ENCODE data around the gene PKIG. TPM values are rescaled to one million over a fixed set of nuclear protein-coding genes. Genes with fewer than 3 reads are reported as not detected.

PKIG gene
- total and polyA plus RNA-seq, 2 experiments from 2014 or later, result 47.6 to 51.9 TPM

DNA sequence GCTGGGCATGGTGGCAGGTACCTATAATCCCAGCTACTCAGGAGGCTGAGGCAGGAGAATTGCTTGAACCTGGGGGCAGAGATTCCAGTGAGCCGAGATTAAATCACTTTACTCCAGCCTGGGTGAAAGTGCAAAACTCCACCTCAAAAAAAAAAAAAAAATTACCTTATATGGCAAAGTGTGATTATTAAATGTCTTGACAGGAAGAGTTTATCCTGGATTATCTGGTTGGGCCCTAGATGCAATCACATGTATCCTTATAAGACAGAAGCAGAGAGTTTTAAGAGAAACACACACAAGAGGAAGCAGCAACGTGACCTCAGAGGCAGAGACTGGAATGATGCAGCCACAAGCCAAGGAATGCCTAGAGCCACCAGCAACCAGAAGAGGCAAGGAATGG is 58.1 kb downstream of the PKIG start:
- TF ChIP-seq EZH2 (IDR thresholded peaks at IDR 0.05; ENCODE audit: borderline replicate concordance) (no peak), EZH2phosphoT487 (IDR thresholded peaks at IDR 0.05; ENCODE audit: low read depth, severe bottlenecking, unreplicated experiment) (no peak)
- TF ChIP-seq, protein P1, sequence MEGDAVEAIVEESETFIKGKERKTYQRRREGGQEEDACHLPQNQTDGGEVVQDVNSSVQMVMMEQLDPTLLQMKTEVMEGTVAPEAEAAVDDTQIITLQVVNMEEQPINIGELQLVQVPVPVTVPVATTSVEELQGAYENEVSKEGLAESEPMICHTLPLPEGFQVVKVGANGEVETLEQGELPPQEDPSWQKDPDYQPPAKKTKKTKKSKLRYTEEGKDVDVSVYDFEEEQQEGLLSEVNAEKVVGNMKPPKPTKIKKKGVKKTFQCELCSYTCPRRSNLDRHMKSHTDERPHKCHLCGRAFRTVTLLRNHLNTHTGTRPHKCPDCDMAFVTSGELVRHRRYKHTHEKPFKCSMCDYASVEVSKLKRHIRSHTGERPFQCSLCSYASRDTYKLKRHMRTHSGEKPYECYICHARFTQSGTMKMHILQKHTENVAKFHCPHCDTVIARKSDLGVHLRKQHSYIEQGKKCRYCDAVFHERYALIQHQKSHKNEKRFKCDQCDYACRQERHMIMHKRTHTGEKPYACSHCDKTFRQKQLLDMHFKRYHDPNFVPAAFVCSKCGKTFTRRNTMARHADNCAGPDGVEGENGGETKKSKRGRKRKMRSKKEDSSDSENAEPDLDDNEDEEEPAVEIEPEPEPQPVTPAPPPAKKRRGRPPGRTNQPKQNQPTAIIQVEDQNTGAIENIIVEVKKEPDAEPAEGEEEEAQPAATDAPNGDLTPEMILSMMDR (IDR thresholded peaks at IDR 0.05; ENCODE audit: poor library complexity), result no peak
- Histone ChIP-seq H3K9me2 (replicated peaks; ENCODE audit: insufficient read depth) (no peaks in the 10 kb centered on the region), H3K9me3 (ENCODE audit: low read depth) (no peaks in the 10 kb centered on the region), H4K20me1 (ENCODE audit: insufficient read depth, poor library complexity, severe bottlenecking) (no peaks in the 10 kb centered on the region), H3K36me3 (replicated peaks; ENCODE audit: insufficient read depth, low read depth) (no peaks in the 10 kb centered on the region), H2AFZ (no peak overlapping the region), H3K4me2 (no peak overlapping the region), H3K79me2 (no peaks in the 10 kb centered on the region), H3K4me3 (no peak overlapping the region), H3K27ac (no peak overlapping the region), H3K4me1 (ENCODE audit: insufficient read depth) (peaks cover 20% of the 10 kb centered on the region), H3K27me3 (no peaks in the 10 kb centered on the region)
- WGBS (ENCODE audit: low lambda C conversion rate, missing lambda C conversion rate), result 91% methylated on average over 2 of the region's 2 CpGs
- no peak for DNase-seq (ENCODE audit: low spot score)

DNA sequence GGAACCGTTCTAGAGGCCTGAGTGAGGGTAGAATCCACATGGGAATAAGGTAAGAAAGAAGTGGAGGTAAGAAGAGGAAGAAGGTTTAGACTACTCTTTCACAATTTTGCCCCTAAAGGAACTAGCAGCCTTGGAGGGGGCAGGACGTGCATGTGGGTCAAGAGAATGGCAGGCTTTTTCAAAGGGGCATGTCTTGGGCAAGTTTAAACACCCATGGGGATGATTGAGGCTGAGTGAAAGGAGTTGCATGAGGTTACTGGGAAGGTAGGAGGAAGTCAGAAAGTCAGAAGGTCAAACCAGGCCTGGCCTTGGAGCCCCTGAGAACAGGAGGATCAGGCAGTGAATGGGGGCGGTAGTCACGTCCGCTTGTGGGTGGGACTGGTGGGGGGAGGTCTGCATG is 58.9 kb downstream of the PKIG start:
- Histone ChIP-seq H3K4me1 (ENCODE audit: insufficient read depth) (peaks cover 20% of the 10 kb centered on the region), H3K9me3 (ENCODE audit: low read depth) (no peaks in the 10 kb centered on the region), H3K4me2 (no peak overlapping the region), H3K27ac (no peak overlapping the region), H3K9me2 (replicated peaks; ENCODE audit: insufficient read depth) (no peaks in the 10 kb centered on the region), H3K36me3 (replicated peaks; ENCODE audit: insufficient read depth, low read depth) (no peaks in the 10 kb centered on the region), H3K27me3 (no peaks in the 10 kb centered on the region), H3K79me2 (no peaks in the 10 kb centered on the region), H2AFZ (no peak overlapping the region), H3K4me3 (no peak overlapping the region), H4K20me1 (ENCODE audit: insufficient read depth, poor library complexity, severe bottlenecking) (no peaks in the 10 kb centered on the region)
- WGBS (ENCODE audit: low lambda C conversion rate, missing lambda C conversion rate), result 90% methylated on average over 5 of the region's 5 CpGs
- TF ChIP-seq, protein P1 (IDR thresholded peaks at IDR 0.05; ENCODE audit: poor library complexity), result no peak
- TF ChIP-seq EZH2phosphoT487 (IDR thresholded peaks at IDR 0.05; ENCODE audit: low read depth, severe bottlenecking, unreplicated experiment) (no peak), EZH2 (IDR thresholded peaks at IDR 0.05; ENCODE audit: borderline replicate concordance) (no peak)
- DNase-seq (ENCODE audit: low spot score), result no peak

DNA sequence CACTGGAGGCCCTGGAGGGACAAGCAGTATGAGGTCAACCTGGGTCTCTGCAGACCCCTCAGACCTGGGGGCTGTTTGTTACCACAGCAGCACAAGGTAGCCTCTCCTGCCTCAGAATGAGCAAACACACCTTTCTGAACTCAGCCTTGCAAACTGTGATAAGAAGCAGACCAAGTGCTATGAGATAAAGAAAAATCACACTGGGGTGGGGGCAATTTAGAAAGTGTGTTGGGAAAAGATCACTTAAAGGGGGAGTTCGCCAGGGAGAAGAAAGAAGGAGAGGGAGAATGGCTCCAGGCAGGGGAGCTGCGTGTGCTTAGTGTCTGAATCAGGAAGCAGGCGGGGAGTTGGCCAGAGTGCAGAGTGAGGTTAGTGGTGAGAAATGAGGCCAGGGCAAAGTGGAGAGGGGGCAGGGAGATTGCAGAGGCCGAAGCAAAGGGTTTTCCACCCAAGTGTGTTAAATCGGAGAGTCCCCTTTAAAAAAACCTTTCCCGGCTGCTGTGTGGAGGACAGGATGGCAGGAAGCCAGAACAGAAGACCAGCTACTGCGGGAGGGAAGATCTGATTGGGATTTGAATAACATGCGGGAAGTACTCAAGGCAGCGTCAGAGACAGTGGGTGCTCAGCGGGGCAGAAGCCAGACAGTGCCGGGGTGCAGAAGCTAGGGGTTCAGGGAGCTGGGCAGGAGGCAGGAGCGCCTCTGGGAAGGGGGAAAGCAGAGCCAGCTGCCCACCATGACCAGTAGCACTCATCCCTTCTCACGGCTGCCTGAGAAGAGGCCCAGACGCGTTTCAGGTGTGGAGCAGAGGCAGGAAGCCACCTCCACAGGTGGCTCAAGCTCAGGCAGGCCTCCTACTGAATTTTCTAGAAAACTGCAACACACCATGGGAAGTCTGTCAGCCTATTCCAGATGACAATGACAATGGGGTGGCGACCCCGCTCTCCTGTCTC is 60.1 kb downstream of the PKIG start:
- no peaks in the 10 kb centered on the region for H4K20me1 ChIP-seq (ENCODE audit: insufficient read depth, poor library complexity, severe bottlenecking)
- TF ChIP-seq EZH2 (IDR thresholded peaks at IDR 0.05; ENCODE audit: borderline replicate concordance) (no peak), EZH2phosphoT487 (IDR thresholded peaks at IDR 0.05; ENCODE audit: low read depth, severe bottlenecking, unreplicated experiment) (no peak)
- TF ChIP-seq, protein P1 (IDR thresholded peaks at IDR 0.05; ENCODE audit: poor library complexity), result peak; percentile 18
- DNase-seq (ENCODE audit: low spot score), result peak; percentile 81
- H3K4me3 ChIP-seq, result no peak overlapping the region
- 26% methylated on average over 17 of the region's 17 CpGs for WGBS (ENCODE audit: low lambda C conversion rate, missing lambda C conversion rate)
- H3K27ac ChIP-seq, result peak overlapping the region; percentile 81
- peaks cover 20% of the 10 kb centered on the region for H3K4me1 ChIP-seq (ENCODE audit: insufficient read depth)
- H3K36me3 ChIP-seq (replicated peaks; ENCODE audit: insufficient read depth, low read depth), result no peaks in the 10 kb centered on the region
- no peaks in the 10 kb centered on the region for H3K27me3 ChIP-seq
- peak overlapping the region; percentile 64 for H3K4me2 ChIP-seq
- H3K79me2 ChIP-seq, result no peaks in the 10 kb centered on the region
- no peaks in the 10 kb centered on the region for H3K9me3 ChIP-seq (ENCODE audit: low read depth)
- peak overlapping the region; percentile 52 for H2AFZ ChIP-seq
- no peaks in the 10 kb centered on the region for H3K9me2 ChIP-seq (replicated peaks; ENCODE audit: insufficient read depth)
